Kasumi-1 (cell line): ENCODE measurements around the gene PCDHGA9.
"Not testable (repeated sequence)": the region's sequence is repeated elsewhere in the genome, so short reads cannot be mapped to it uniquely, and the experiment has no call there.

Experiments used
- DNase-seq, 2 experiments: peaks; one replicate each; lab custom pipeline; 2025; lab: John Stamatoyannopoulos, UW

PCDHGA9 gene

DNA sequence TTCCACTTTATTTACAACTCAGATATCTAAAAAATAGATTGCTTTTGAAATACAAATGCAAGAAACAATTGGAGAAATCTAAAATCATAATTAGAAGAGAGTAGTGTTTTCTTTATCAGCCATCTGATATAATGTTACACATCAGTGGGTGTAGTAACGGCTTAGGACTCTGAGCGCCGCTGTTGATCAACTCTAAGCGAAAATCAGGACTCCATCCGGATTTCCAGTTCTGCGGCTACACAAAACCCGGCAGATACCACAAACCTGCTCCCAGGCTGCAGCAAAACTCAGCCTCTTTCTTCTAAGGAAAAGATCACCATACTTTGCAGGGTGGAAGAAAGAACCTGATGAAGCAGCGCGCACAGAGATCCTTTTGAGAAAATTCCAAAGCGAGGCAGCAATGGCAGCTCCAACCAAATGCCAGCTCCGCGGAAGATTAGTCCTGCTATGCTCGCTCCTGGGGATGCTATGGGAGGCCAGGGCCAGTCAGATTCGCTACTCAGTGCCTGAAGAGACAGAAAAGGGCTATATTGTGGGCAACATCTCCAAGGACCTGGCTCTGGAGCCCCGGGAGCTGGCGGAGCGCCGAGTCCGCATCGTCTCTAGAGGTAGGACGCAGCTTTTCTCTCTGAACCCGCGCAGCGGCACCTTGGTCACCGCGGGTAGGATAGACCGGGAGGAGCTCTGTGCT is at the start of gene PCDHGA9:
PCDHGA9 (plus strand) TSS at position 226 of the 691 bp plus-strand sequence; CDS start at position 401, 175 bp downstream.
- no peak for DNase-seq

DNA sequence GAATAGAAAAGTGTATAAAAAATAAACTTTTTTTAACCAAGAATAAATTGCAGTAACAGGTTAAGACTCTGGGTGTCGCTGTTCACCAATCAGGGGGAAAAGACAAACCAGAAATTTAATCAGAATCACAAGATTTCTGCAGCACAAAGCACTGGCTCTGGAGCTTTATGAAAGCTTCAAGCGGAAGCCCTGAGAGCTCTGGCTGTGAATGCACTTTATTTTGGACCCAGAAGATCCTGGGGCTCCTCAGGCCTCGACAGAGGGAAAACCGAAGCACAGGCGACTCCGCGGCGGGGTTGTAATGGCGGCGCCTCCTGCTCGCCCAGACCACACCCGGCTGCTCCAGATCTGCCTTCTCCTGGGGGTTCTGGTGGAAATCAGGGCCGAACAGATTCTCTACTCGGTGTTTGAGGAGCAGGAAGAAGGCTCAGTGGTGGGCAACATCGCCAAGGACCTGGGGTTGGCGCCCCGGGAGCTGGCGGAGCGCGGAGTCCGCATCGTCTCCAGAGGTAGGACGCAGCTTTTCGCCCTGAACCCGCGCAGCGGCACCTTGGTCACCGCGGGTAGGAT is 47.6 kb upstream of the PCDHGA9 start, which contains the start of gene PCDHGA4:
PCDHGA4 (plus strand) TSS at position 122 of the 570 bp plus-strand sequence; CDS start at position 209, 87 bp downstream.
- DNase-seq = no peak

DNA sequence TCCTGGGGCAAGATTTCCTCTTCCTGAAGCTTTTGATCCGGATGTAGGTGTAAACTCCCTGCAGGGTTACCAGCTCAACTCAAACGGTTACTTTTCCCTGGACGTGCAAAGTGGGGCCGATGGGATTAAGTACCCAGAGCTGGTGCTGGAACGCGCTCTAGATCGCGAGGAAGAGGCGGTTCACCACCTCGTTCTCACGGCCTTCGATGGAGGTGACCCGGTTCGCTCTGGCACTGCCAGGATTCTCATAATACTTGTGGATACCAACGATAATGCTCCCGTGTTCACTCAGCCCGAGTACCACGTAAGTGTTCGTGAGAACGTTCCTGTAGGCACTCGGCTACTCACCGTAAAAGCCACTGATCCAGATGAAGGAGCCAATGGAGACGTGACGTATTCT is 46.9 kb upstream of the PCDHGA9 start:
- no peak for DNase-seq

DNA sequence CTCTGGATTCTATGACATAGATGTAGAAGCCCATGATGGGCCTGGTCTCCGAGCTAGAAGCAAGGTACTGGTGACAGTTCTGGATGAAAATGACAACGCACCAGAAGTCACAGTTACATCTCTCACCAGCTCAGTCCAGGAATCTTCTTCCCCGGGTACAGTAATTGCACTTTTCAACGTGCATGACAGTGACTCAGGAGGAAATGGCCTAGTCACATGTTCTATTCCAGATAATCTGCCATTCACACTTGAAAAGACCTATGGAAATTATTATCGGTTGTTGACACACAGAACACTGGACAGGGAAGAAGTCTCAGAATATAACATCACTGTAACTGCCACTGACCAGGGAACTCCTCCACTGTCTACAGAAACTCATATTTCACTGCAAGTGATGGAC is 46.4 kb upstream of the PCDHGA9 start:
- no peak for DNase-seq

DNA sequence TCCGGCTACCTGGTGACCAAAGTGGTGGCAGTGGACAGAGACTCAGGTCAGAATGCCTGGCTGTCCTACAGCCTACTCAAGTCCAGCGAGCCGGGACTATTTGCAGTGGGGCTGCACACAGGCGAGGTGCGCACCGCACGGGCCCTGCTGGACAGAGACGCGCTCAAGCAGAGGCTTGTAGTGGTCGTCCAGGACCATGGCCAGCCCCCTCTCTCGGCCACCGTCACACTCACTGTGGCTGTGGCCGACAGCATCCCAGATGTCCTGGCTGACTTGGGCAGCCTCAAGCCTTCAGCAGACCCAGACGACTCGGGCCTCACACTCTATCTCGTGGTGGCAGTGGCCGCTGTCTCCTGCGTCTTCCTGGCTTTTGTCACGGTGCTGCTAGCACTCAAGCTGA is 45.6 kb upstream of the PCDHGA9 start:
- DNase-seq = no peak

DNA sequence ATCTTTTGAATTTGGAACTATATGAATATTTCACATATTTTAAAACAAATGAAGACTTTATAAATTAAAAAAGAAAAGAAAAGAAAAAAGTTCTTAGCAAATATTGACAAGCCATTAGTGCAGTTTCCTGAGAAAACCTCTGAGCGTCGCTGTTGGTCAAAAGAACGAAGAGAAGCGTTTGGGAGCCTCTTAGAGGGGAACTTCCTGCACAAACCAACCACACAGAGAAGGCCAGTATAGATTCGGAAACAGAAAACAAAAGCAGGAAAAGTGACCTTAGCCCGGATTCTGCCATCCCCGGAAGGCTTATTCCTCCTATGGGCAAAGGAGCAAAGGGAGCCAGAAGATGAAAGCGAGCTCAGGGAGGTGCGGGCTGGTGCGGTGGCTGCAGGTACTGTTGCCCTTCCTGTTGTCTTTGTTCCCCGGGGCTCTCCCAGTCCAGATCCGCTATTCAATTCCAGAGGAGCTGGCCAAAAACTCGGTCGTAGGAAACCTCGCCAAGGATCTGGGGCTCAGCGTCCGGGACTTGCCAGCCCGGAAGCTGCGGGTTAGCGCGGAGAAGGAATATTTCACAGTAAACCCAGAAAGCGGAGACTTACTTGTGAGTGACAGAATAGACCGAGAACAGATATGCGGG is 42.7 kb upstream of the PCDHGA9 start, which contains the start of gene PCDHGB2:
PCDHGB2 (plus strand) TSS at position 205 of the 637 bp plus-strand sequence; CDS start at position 347, 142 bp downstream.
- DNase-seq = no peak

DNA sequence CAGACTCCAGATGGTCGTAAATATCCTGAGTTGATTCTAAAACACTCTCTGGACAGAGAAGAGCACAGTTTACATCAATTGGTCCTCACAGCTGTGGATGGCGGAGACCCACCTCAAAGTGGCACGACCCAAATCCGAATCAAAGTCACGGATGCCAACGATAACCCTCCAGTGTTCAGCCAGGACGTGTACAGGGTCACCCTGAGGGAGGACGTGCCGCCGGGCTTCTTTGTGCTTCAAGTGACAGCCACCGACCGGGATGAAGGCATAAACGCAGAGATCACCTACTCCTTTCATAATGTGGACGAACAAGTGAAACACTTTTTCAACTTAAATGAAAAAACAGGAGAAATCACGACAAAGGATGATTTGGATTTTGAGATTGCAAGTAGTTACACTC is 41.9 kb upstream of the PCDHGA9 start:
- no peak for DNase-seq

DNA sequence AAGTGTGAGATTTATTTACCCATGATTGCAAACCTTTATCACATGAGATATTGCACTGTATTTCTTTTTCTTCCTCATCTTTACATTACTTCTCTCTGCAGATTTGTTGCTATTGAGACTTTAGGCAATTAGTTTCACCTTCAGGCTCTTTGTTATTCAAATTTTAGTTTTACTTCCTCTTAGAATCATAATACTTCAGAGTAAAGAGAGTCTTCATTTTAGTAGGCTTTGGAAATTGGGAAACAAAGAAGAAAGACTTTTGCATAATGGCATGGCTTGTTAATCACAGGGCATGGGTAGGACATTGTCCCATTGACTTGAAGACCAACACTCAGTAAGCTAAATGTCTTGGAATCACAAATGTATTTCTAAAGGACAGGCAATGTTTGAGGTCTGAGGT is 39.9 kb upstream of the PCDHGA9 start:
- DNase-seq = no peak

DNA sequence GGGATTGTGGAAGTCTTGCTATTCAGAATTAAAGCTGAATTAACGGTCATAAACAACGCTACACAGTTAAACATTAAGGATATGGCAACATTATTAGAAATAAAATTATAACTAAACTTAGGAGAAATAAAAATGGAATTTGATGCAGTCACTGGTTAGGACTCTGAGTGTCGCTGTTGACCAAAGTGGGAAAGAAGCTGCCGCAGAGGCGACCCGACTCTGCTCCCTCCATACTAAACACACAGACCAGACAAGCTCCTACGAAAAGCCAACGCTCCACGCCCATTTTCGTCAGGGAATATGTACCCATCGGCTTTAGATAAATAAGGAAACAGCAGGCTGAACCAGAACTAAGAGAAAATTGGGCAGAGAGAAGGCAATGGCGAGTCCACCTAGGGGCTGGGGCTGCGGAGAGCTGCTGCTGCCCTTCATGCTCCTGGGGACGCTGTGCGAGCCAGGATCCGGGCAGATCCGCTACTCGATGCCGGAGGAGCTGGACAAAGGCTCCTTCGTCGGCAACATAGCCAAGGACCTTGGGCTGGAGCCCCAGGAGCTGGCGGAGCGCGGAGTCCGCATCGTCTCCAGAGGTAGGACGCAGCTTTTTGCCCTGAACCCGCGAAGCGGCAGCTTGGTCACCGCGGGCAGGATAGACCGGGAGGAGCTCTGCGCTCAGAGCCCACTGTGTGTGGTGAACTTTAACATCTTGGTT is 38.5 kb upstream of the PCDHGA9 start, which contains the start of gene PCDHGA5:
PCDHGA5 (plus strand) TSS at position 211 of the 709 bp plus-strand sequence; CDS start at position 380, 169 bp downstream.
- DNase-seq = no peak

DNA sequence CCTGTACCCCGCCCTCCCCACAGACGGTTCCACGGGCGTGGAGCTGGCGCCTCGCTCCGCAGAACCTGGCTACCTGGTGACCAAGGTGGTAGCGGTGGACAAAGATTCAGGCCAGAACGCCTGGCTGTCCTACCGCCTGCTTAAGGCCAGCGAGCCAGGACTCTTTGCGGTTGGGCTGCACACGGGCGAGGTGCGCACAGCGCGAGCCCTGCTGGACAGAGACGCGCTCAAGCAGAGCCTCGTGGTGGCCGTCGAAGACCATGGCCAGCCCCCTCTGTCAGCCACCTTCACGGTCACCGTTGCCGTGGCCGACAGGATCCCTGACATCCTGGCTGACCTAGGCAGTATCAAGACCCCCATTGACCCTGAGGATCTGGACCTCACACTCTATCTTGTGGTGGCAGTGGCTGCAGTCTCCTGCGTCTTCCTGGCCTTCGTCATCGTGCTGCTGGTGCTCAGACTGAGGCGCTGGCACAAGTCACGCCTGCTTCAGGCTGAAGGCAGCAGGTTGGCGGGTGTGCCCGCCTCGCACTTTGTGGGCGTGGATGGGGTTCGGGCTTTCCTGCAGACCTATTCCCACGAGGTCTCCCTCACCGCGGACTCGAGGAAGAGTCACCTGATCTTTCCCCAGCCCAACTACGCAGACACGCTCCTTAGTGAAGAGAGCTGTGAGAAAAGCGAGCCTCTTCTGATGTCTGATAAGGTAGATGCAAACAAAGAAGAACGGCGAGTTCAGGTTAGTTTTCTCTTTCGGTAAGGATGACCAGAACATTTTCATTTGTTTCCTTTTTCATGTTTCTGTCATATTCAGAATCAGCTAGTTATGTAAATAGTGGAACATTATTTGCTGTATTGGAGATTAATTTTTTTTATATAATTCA is 36.3 kb upstream of the PCDHGA9 start:
- no peak for DNase-seq

DNA sequence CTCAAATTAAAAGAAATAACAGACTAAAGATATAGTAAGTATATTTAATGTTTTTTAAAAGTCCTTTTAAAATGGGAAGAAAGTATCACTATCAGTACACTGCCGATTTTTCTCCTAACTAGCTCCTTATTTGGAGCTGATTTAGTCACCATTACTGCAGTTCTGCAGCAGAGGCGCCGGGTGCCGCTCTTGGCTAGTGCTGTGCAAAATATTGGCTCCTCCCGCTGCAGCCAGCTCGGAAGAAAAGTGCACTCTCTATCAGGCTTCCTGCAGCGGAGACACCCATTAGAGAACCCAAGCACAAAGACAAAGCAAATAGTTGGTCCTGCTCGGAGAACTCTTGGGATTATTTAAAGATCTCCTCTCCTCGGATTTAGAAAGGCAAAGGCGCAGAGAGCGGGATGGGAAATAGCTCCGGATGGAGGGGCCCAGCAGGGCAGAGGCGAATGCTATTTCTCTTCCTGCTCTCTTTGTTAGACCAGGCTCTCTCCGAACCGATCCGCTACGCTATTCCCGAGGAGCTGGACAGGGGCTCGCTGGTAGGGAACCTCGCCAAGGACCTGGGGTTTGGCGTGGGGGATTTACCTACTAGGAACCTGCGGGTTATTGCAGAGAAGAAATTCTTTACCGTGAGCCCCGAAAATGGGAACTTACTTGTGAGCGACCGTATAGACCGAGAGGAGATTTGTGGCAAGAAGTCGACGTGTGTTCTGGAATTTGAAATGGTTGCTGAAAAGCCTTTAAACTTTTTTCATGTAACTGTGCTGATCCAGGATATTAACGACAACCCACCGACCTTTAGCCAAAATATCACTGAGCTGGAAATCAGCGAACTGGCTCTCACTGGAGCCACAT is 32.4 kb upstream of the PCDHGA9 start, which contains the start of gene PCDHGB3:
PCDHGB3 (plus strand) TSS at position 249 of the 855 bp plus-strand sequence; CDS start at position 402, 153 bp downstream.
- no peak for DNase-seq

DNA sequence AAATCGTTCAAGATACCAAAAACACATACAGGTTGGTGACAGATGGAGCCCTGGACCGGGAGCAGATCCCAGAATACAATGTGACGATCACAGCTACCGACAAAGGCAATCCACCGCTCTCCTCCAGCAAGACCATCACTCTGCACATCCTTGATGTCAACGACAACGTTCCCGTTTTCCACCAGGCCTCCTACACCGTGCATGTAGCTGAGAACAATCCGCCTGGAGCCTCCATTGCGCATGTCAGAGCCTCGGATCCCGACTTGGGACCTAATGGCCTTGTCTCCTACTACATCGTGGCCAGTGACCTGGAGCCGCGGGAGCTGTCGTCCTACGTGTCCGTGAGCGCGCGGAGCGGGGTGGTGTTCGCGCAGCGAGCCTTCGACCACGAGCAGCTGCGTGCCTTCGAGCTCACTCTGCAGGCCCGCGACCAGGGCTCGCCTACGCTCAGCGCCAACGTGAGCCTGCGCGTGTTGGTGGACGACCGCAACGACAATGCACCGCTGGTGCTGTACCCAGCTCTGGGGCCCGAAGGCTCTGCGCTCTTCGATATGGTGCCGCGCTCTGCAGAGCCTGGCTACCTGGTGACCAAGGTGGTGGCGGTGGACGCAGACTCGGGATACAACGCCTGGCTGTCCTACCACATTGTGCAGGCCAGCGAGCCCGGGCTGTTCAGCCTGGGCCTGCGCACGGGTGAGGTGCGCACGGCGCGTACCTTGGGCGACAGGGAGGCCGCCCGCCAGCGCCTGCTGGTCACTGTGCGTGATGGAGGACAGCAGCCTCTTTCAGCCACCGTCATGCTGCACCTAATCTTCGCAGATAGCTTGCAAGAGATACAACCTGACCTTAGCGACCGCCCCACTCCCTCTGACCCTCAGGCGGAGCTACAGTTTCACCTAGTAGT is 30.8 kb upstream of the PCDHGA9 start:
- DNase-seq = no peak

DNA sequence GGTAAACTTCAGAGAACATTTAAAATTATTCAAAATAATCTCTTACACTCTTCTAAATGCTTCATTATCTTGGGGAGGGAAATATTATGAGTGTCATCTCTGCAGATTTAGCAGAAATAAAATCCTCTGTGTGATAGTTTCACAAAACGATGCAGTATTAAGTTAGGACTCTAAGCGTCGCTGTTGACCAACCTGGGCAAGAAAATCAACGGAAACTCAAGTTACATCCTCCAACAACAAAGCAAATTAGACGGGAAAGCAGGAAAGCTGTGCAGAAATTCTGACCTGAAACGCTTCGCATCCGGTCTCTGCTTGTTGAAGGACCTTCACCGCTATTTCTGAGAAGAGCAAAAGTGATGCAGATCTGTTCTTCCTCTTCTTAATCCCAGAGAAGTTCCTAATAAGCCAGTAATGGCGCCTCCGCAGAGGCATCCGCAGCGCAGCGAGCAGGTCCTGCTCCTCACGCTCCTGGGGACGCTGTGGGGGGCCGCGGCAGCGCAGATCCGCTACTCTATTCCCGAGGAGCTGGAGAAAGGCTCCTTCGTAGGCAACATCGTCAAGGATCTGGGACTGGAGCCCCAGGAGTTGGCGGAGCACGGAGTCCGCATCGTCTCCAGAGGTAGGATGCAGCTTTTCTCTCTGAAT is 28.8 kb upstream of the PCDHGA9 start, which contains the start of gene PCDHGA6:
PCDHGA6 (plus strand) TSS at position 219 of the 645 bp plus-strand sequence; CDS start at position 412, 193 bp downstream.
- DNase-seq = no peak

DNA sequence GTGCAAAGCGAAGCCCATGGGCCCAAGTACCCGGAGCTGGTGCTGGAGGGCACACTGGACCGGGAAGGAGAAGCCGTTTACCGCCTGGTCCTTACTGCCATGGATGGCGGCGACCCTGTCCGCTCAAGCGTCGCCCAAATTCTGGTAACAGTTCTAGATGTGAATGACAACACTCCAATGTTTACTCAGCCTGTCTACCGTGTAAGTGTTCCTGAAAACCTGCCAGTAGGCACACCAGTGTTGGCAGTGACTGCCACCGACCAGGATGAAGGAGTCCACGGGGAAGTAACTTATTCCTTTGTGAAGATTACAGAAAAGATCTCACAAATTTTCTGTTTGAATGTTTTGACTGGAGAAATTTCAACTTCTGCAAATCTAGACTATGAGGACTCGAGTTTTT is 28.0 kb upstream of the PCDHGA9 start:
- DNase-seq = no peak

DNA sequence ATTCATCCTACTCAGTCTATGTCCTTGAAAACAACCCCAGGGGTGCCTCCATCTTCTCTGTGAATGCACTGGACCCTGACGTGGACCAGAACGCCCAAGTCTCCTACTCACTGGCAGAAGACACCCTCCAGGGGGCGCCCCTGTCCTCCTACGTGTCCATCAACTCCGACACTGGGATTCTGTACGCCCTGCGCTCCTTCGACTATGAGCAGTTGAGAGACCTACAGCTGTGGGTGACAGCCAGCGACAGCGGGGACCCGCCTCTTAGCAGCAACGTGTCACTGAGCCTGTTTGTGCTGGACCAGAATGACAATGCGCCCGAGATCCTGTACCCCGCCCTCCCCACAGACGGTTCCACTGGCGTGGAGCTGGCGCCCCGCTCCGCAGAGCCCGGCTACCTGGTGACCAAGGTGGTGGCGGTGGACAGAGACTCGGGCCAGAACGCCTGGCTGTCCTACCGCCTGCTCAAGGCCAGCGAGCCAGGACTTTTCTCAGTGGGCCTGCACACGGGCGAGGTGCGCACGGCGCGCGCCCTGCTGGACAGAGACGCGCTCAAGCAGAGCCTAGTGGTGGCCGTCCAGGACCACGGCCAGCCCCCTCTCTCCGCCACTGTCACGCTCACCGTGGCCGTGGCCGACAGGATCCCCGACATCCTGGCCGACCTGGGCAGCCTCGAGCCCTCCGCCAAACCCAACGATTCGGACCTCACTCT is 27.0 kb upstream of the PCDHGA9 start:
- not testable (repeated sequence) for DNase-seq

DNA sequence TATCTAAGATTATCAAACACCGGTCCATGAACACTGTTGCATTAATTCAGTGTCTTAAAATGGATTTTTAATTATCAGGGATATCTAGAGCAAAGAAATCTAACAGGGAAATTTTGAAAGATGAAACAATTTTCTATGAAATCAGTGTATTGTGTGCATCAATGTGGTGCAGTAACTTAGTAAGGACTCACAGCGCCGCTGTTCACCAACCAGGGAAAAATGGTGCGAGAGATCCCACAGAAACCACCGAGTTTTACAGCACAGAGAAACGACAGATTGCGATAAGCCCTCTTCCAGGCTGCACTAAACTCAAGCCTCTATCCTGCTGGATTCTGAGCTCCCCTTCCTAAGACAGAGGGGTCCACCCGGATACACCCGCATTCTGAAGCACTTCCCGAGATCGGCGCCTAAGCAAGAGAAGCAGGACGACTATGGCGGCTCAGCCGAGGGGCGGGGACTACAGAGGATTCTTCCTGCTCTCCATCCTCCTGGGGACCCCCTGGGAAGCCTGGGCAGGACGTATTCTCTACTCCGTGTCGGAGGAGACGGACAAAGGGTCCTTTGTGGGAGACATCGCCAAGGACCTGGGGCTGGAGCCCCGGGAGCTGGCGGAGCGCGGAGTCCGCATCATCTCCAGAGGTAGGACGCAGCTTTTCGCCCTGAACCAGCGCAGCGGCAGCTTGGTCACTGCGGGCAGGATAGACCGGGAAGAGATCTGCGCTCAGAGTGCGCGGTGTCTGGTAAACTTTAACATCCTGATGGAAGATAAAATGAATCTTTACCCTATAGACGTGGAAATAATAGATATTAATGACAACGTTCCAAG is 19.9 kb upstream of the PCDHGA9 start, which contains the start of gene PCDHGA7:
PCDHGA7 (plus strand) TSS at position 274 of the 826 bp plus-strand sequence; CDS start at position 432, 158 bp downstream.
- DNase-seq = no peak

DNA sequence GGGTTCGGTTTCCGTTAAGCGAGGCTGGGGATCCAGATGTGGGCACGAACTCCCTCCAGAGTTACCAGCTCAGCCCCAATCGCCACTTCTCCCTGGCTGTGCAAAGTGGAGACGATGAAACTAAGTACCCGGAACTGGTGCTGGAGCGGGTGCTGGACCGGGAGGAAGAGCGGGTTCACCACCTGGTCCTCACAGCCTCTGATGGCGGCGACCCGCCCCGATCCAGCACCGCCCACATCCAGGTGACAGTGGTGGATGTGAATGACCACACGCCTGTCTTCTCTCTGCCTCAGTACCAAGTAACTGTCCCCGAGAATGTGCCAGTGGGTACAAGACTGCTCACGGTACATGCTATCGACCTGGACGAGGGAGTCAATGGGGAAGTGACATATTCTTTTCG is 19.2 kb upstream of the PCDHGA9 start:
- no peak for DNase-seq
